Epithelial cell of esophagus (primary cell): ENCODE measurements around the gene CACNA1B.

ENCODE experiments used
- DNase-seq: peaks from one replicate; pipeline ENCODE4 v3.0.0; 2010; ENCODE audit warnings: low read depth
- H3K4me3 ChIP-seq: 2 replicates; pipeline ENCODE4 v1.5.1; 2011; ENCODE audit warnings: mild to moderate bottlenecking, low read length, control low read depth
- CTCF ChIP-seq: IDR thresholded peaks from 2 replicates; pipeline ENCODE4 v1.5.1; 2011; ENCODE audit warnings: low read depth, mild to moderate bottlenecking, low read length, control low read depth, inconsistent platforms; ENCODE audit not compliant: insufficient read depth; ENCODE audit errors: missing control alignments

CACNA1B gene

GRCh38 chr9:138048184-138048583 lies 170.6 kb downstream of the CACNA1B start:
- DNase-seq, result no peak
- no peak overlapping the region for H3K4me3 ChIP-seq
- no peak for TF ChIP-seq CTCF

- no peak overlapping the region for H3K4me3 ChIP-seq
- no peak for TF ChIP-seq CTCF
- no peak for DNase-seq
These were observed 171.7 kb downstream of the CACNA1B start for GRCh38 chr9:138049085-138049778.

- no peak for DNase-seq
- no peak for TF ChIP-seq CTCF
- H3K4me3 ChIP-seq, result no peak overlapping the region
These were observed 172.3 kb downstream of the CACNA1B start for GRCh38 chr9:138049779-138050471.

- no peak for TF ChIP-seq CTCF
- DNase-seq, result no peak
- H3K4me3 ChIP-seq, result no peak overlapping the region
These were observed 173.1 kb downstream of the CACNA1B start for GRCh38 chr9:138050472-138051330.

GRCh38 chr9:138051586-138052321 lies 174.2 kb downstream of the CACNA1B start:
- H3K4me3 ChIP-seq, result no peak overlapping the region
- DNase-seq, result no peak
- TF ChIP-seq CTCF, result no peak

GRCh38 chr9:138052322-138052615 lies 174.7 kb downstream of the CACNA1B start:
- no peak for TF ChIP-seq CTCF
- H3K4me3 ChIP-seq, result no peak overlapping the region
- no peak for DNase-seq
